GM23338 (cell line): ENCODE measurements around the gene TET2.

Experiments used
- CREB1 ChIP-seq: fragments of 250-450 bp; sonication (Bioruptor Pico); IDR thresholded peaks from 2 replicates; pipeline ENCODE4 v1.5.0; 2020; ENCODE audit warnings: low read depth, mild to moderate bottlenecking, moderate library complexity
- EZH2 ChIP-seq: fragments of 200-600 bp; sonication (generic); IDR thresholded peaks from one replicate; pipeline ENCODE4 v1.8.0; 2017; ENCODE audit warnings: antibody characterized with exemption, mild to moderate bottlenecking, low read depth; ENCODE audit not compliant: unreplicated experiment
- EZH2phosphoT487 ChIP-seq: fragments of 200-600 bp; sonication (generic); IDR thresholded peaks from one replicate; pipeline ENCODE4 v1.8.1; 2018; ENCODE audit warnings: antibody characterized with exemption; ENCODE audit not compliant: unreplicated experiment
- JUNB ChIP-seq: IDR thresholded peaks from one replicate; pipeline ENCODE4 v1.6.1; 2016; ENCODE audit warnings: antibody characterized with exemption; ENCODE audit not compliant: unreplicated experiment
- NANOG ChIP-seq: IDR thresholded peaks from 2 replicates; pipeline ENCODE4 v1.6.1; 2016; ENCODE audit warnings: antibody characterized with exemption, borderline replicate concordance
- POLR2AphosphoS5 ChIP-seq: IDR thresholded peaks from 2 replicates; pipeline ENCODE4 v1.6.1; 2016; ENCODE audit warnings: antibody characterized with exemption, low read depth
- ZNF114 ChIP-seq: fragments of 250-450 bp; sonication (Bioruptor Pico); IDR thresholded peaks from 2 replicates; pipeline ENCODE4 v1.5.0; 2020; ENCODE audit warnings: mild to moderate bottlenecking, moderate library complexity
- ZNF331 ChIP-seq: fragments of 250-450 bp; sonication (Bioruptor Pico); IDR thresholded peaks from 2 replicates; pipeline ENCODE4 v1.5.0; 2020; ENCODE audit warnings: low read depth, mild to moderate bottlenecking, moderate library complexity
- TF ChIP-seq, protein P1 (sequence below), 2 experiments: fragments of 200-600 bp in 1 of 2; sonication (generic) in 1 of 2; conservative IDR thresholded peaks; 2 replicates each; pipeline versions ENCODE4 v1.5.1 to v1.6.1; 2016 to 2017; ENCODE audit warnings: antibody characterized with exemption in 2 of 2, low read depth in 2 of 2, mild to moderate bottlenecking in 2 of 2, moderate library complexity in 1 of 2
- TF ChIP-seq, protein P2 (sequence below): fragments of 250-450 bp; sonication (Bioruptor Pico); IDR thresholded peaks from 2 replicates; pipeline ENCODE4 v1.5.0; 2020; ENCODE audit warnings: mild to moderate bottlenecking, moderate library complexity
- TF ChIP-seq, protein P3 (sequence below): IDR thresholded peaks from one replicate; pipeline ENCODE4 v1.6.1; 2018; ENCODE audit warnings: antibody characterized with exemption; ENCODE audit not compliant: unreplicated experiment
- TF ChIP-seq, protein P4 (sequence below): IDR thresholded peaks from 2 replicates; pipeline ENCODE4 v1.6.1; 2016; ENCODE audit warnings: antibody characterized with exemption

DNA sequence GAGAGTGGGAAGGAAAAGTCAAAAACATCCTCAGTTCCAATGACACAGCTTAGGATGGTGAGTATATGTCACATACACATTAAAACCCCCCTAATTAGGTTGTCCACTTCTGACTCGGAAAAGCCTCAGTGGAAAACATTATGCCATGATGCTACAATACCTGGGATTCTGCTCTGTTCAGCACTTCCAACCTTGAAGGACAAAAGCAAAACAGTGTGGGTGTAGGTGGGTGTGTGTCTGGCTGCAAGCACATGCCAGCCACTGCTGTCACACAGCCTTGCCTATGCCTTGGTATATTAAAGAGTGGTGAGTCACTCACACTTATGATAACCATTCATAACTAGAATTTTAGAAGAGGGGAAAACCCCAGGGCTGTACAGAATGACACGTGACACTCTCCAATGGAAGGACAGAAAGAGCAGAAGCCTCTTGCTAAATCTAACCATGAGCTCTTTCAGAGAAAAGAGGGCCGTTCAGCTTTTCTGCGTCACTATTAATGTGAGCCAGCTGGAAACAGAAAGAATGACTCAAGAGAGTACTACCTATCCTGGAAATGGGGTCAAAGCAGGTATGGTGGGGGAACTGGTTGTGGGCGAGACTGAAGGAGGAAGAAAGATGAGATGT is 159.6 kb downstream of the TET2 start:
- TF ChIP-seq, protein P1, sequence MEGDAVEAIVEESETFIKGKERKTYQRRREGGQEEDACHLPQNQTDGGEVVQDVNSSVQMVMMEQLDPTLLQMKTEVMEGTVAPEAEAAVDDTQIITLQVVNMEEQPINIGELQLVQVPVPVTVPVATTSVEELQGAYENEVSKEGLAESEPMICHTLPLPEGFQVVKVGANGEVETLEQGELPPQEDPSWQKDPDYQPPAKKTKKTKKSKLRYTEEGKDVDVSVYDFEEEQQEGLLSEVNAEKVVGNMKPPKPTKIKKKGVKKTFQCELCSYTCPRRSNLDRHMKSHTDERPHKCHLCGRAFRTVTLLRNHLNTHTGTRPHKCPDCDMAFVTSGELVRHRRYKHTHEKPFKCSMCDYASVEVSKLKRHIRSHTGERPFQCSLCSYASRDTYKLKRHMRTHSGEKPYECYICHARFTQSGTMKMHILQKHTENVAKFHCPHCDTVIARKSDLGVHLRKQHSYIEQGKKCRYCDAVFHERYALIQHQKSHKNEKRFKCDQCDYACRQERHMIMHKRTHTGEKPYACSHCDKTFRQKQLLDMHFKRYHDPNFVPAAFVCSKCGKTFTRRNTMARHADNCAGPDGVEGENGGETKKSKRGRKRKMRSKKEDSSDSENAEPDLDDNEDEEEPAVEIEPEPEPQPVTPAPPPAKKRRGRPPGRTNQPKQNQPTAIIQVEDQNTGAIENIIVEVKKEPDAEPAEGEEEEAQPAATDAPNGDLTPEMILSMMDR (conservative IDR thresholded peaks at IDR 0.05; ENCODE audit: low read depth in 2 of 2): no peak
- TF ChIP-seq, protein P2, sequence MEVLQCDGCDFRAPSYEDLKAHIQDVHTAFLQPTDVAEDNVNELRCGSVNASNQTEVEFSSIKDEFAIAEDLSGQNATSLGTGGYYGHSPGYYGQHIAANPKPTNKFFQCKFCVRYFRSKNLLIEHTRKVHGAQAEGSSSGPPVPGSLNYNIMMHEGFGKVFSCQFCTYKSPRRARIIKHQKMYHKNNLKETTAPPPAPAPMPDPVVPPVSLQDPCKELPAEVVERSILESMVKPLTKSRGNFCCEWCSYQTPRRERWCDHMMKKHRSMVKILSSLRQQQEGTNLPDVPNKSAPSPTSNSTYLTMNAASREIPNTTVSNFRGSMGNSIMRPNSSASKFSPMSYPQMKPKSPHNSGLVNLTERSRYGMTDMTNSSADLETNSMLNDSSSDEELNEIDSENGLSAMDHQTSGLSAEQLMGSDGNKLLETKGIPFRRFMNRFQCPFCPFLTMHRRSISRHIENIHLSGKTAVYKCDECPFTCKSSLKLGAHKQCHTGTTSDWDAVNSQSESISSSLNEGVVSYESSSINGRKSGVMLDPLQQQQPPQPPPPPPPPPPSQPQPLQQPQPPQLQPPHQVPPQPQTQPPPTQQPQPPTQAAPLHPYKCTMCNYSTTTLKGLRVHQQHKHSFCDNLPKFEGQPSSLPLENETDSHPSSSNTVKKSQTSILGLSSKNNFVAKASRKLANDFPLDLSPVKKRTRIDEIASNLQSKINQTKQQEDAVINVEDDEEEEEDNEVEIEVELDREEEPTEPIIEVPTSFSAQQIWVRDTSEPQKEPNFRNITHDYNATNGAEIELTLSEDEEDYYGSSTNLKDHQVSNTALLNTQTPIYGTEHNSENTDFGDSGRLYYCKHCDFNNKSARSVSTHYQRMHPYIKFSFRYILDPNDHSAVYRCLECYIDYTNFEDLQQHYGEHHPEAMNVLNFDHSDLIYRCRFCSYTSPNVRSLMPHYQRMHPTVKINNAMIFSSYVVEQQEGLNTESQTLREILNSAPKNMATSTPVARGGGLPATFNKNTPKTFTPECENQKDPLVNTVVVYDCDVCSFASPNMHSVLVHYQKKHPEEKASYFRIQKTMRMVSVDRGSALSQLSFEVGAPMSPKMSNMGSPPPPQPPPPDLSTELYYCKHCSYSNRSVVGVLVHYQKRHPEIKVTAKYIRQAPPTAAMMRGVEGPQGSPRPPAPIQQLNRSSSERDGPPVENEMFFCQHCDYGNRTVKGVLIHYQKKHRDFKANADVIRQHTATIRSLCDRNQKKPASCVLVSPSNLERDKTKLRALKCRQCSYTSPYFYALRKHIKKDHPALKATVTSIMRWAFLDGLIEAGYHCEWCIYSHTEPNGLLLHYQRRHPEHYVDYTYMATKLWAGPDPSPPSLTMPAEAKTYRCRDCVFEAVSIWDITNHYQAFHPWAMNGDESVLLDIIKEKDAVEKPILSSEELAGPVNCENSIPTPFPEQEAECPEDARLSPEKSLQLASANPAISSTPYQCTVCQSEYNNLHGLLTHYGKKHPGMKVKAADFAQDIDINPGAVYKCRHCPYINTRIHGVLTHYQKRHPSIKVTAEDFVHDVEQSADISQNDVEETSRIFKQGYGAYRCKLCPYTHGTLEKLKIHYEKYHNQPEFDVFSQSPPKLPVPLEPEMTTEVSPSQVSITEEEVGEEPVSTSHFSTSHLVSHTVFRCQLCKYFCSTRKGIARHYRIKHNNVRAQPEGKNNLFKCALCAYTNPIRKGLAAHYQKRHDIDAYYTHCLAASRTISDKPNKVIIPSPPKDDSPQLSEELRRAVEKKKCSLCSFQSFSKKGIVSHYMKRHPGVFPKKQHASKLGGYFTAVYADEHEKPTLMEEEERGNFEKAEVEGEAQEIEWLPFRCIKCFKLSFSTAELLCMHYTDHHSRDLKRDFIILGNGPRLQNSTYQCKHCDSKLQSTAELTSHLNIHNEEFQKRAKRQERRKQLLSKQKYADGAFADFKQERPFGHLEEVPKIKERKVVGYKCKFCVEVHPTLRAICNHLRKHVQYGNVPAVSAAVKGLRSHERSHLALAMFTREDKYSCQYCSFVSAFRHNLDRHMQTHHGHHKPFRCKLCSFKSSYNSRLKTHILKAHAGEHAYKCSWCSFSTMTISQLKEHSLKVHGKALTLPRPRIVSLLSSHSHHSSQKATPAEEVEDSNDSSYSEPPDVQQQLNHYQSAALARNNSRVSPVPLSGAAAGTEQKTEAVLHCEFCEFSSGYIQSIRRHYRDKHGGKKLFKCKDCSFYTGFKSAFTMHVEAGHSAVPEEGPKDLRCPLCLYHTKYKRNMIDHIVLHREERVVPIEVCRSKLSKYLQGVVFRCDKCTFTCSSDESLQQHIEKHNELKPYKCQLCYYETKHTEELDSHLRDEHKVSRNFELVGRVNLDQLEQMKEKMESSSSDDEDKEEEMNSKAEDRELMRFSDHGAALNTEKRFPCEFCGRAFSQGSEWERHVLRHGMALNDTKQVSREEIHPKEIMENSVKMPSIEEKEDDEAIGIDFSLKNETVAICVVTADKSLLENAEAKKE (CRISPR knock-in tag): no peak
- TF ChIP-seq POLR2AphosphoS5: no peak
- TF ChIP-seq, protein P3, sequence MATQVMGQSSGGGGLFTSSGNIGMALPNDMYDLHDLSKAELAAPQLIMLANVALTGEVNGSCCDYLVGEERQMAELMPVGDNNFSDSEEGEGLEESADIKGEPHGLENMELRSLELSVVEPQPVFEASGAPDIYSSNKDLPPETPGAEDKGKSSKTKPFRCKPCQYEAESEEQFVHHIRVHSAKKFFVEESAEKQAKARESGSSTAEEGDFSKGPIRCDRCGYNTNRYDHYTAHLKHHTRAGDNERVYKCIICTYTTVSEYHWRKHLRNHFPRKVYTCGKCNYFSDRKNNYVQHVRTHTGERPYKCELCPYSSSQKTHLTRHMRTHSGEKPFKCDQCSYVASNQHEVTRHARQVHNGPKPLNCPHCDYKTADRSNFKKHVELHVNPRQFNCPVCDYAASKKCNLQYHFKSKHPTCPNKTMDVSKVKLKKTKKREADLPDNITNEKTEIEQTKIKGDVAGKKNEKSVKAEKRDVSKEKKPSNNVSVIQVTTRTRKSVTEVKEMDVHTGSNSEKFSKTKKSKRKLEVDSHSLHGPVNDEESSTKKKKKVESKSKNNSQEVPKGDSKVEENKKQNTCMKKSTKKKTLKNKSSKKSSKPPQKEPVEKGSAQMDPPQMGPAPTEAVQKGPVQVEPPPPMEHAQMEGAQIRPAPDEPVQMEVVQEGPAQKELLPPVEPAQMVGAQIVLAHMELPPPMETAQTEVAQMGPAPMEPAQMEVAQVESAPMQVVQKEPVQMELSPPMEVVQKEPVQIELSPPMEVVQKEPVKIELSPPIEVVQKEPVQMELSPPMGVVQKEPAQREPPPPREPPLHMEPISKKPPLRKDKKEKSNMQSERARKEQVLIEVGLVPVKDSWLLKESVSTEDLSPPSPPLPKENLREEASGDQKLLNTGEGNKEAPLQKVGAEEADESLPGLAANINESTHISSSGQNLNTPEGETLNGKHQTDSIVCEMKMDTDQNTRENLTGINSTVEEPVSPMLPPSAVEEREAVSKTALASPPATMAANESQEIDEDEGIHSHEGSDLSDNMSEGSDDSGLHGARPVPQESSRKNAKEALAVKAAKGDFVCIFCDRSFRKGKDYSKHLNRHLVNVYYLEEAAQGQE: no peak
- TF ChIP-seq CREB1 (CRISPR knock-in tag): no peak
- TF ChIP-seq EZH2phosphoT487: no peak
- no peak for TF ChIP-seq EZH2
- TF ChIP-seq JUNB: no peak
- TF ChIP-seq ZNF331 (CRISPR knock-in tag): no peak
- no peak for TF ChIP-seq ZNF114 (CRISPR knock-in tag)
- TF ChIP-seq, protein P4, sequence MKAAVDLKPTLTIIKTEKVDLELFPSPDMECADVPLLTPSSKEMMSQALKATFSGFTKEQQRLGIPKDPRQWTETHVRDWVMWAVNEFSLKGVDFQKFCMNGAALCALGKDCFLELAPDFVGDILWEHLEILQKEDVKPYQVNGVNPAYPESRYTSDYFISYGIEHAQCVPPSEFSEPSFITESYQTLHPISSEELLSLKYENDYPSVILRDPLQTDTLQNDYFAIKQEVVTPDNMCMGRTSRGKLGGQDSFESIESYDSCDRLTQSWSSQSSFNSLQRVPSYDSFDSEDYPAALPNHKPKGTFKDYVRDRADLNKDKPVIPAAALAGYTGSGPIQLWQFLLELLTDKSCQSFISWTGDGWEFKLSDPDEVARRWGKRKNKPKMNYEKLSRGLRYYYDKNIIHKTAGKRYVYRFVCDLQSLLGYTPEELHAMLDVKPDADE: no peak
- no peak for TF ChIP-seq NANOG
